ENCODE measurements around the gene KLK15. TPM values are rescaled to one million over a fixed set of nuclear protein-coding genes. Genes with fewer than 3 reads are reported as not detected.

The KLK15 gene
- total RNA-seq, 1 donor from 2014 or later, result not detected

DNA sequence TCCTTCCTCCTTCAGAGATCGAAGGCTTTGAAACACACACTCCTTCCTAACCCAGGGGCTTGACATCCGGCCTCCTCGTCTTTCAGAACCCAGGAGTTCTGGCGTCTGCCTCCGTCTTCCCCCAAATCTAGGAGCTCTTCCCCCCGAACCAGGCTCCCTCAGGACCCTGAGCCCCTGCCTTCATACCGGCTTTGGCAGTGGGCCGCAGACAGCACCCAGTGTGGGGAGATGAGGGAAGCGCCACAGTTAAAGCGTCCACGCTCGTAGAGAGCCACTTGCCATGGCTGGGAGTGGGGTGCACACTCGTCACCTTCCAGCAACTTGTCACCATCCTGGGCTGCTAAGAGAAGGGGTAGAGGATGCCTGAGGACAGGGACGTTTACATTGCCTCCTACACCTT, 5.9 kb downstream of the KLK15 start:
- no peak for TF ChIP-seq POLR2A (IDR thresholded peaks at IDR 0.05)
- no peak for TF ChIP-seq POLR2AphosphoS5 (IDR thresholded peaks at IDR 0.05; ENCODE audit: insufficient read depth in 1 of 2, low read depth in 1 of 2)
- no peak for TF ChIP-seq CTCF (IDR thresholded peaks at IDR 0.05)
- Histone ChIP-seq H3K9me3 (no peaks in the 10 kb centered on the region), H3K4me3 (no peak overlapping the region), H3K36me3 (no peaks in the 10 kb centered on the region), H3K27me3 (no peaks in the 10 kb centered on the region), H3K27ac (no peak overlapping the region), H3K4me1 (no peaks in the 10 kb centered on the region)
- intact Hi-C loops (cut with DNase I), result no loop called here
- no peak for DNase-seq (ENCODE audit: extremely low spot score in 2 of 2)

- no peaks in the 10 kb centered on the region for H3K4me1 ChIP-seq
- H3K27ac ChIP-seq, result no peak overlapping the region
- TF ChIP-seq POLR2AphosphoS5 (IDR thresholded peaks at IDR 0.05; ENCODE audit: insufficient read depth in 1 of 2, low read depth in 1 of 2) (no peak), CTCF (IDR thresholded peaks at IDR 0.05) (no peak), POLR2A (IDR thresholded peaks at IDR 0.05) (no peak)
- no peaks in the 10 kb centered on the region for H3K36me3 ChIP-seq
- H3K9me3 ChIP-seq, result no peaks in the 10 kb centered on the region
- H3K27me3 ChIP-seq, result no peaks in the 10 kb centered on the region
- DNase-seq (ENCODE audit: extremely low spot score in 2 of 2), result no peak
- H3K4me3 ChIP-seq, result no peak overlapping the region
- intact Hi-C loops (cut with DNase I), result no loop called here
Observed at GRCh38 chr19:50826492-50827240, 6.7 kb downstream of the KLK15 start.

GRCh38 chr19:50823389-50824042, 9.9 kb downstream of the KLK15 start, which contains the start of gene KLK1:
KLK1 (minus strand) TSS chr19:50823787; CDS start chr19:50823748, 39 bp downstream.
- DNase-seq (ENCODE audit: extremely low spot score in 2 of 2), result no peak
- Histone ChIP-seq H3K4me3 (no peak within 1 kb of the TSS), H3K27ac (no peak within 1 kb of the TSS), H3K27me3 (no peaks in the 10 kb centered on the region), H3K36me3 (no peaks in the 10 kb centered on the region), H3K9me3 (no peaks in the 10 kb centered on the region), H3K4me1 (peaks cover 11% of the 10 kb centered on the region)
- intact Hi-C loops (cut with DNase I), result no loop called here
- no peak for TF ChIP-seq POLR2A (IDR thresholded peaks at IDR 0.05)
- TF ChIP-seq CTCF (IDR thresholded peaks at IDR 0.05), result no peak
- no peak for TF ChIP-seq POLR2AphosphoS5 (IDR thresholded peaks at IDR 0.05; ENCODE audit: insufficient read depth in 1 of 2, low read depth in 1 of 2)

- no peaks in the 10 kb centered on the region for H3K36me3 ChIP-seq
- H3K27me3 ChIP-seq, result no peaks in the 10 kb centered on the region
- no peak for DNase-seq (ENCODE audit: extremely low spot score in 2 of 2)
- no peak overlapping the region for H3K27ac ChIP-seq
- intact Hi-C loops (cut with DNase I), result no loop called here
- H3K9me3 ChIP-seq, result no peaks in the 10 kb centered on the region
- no peak for TF ChIP-seq POLR2A (IDR thresholded peaks at IDR 0.05)
- TF ChIP-seq CTCF (IDR thresholded peaks at IDR 0.05), result no peak
- no peak for TF ChIP-seq POLR2AphosphoS5 (IDR thresholded peaks at IDR 0.05; ENCODE audit: insufficient read depth in 1 of 2, low read depth in 1 of 2)
- no peak overlapping the region for H3K4me3 ChIP-seq
- peaks cover 18% of the 10 kb centered on the region for H3K4me1 ChIP-seq
Observed at GRCh38 chr19:50822661-50823208, 10.6 kb downstream of the KLK15 start.
